ENCODE results near the gene IL19. TPM values are rescaled to one million over a fixed set of nuclear protein-coding genes. Genes with fewer than 3 reads are reported as not detected.

Gene IL19
- total RNA-seq, 1 donor from 2014 or later, result not detected

GRCh38 chr1:206885341-206886060 is 114.9 kb downstream of the IL19 start:
- no peak for DNase-seq
- H3K4me1 Mint-ChIP-seq, result peaks cover 20% of the 10 kb centered on the region
- H3K27ac Mint-ChIP-seq, result no peak overlapping the region
- H3K4me3 Mint-ChIP-seq, result no peak overlapping the region
- peaks cover 9% of the 10 kb centered on the region for H3K27me3 Mint-ChIP-seq
- H3K36me3 Mint-ChIP-seq (ENCODE audit: low read depth), result no peaks in the 10 kb centered on the region
- intact Hi-C loops (cut with micrococcal nuclease), result no loop called here
- H3K9me3 Mint-ChIP-seq, result no peaks in the 10 kb centered on the region

DNA sequence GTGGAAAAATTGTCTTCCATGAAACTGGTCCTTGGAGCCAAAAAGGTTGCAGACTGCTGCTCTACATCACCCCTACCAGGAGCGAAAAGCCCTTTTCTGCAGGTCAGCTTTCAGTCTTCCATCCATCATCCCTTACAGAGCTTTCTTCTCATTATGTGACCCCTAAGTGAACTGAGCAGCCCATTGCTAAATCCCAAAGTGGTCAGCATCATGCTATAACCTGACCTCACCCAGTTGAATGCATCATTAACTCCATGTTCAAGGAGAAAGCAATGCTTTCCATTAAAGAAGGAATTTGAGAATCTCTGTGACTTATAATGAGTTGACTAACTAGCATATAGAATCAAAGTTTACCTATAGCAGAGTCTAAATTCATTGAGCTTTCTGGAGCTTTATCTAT is 116.3 kb downstream of the IL19 start:
- no peak overlapping the region for H3K4me3 Mint-ChIP-seq
- peaks cover 1% of the 10 kb centered on the region for H3K36me3 Mint-ChIP-seq (ENCODE audit: low read depth)
- peaks cover 9% of the 10 kb centered on the region for H3K27me3 Mint-ChIP-seq
- no peak for DNase-seq
- intact Hi-C loops (cut with micrococcal nuclease), result no loop called here
- no peaks in the 10 kb centered on the region for H3K9me3 Mint-ChIP-seq
- H3K27ac Mint-ChIP-seq, result no peak overlapping the region
- peaks cover 32% of the 10 kb centered on the region for H3K4me1 Mint-ChIP-seq

- intact Hi-C loops (cut with micrococcal nuclease), result no loop called here
- H3K27me3 Mint-ChIP-seq, result peaks cover 8% of the 10 kb centered on the region
- H3K4me3 Mint-ChIP-seq, result no peak overlapping the region
- no peak for DNase-seq
- H3K4me1 Mint-ChIP-seq, result peaks cover 33% of the 10 kb centered on the region
- no peak overlapping the region for H3K27ac Mint-ChIP-seq
- no peaks in the 10 kb centered on the region for H3K9me3 Mint-ChIP-seq
- peaks cover 1% of the 10 kb centered on the region for H3K36me3 Mint-ChIP-seq (ENCODE audit: low read depth)
Observed at GRCh38 chr1:206887701-206888100, 117.1 kb downstream of the IL19 start.

DNA sequence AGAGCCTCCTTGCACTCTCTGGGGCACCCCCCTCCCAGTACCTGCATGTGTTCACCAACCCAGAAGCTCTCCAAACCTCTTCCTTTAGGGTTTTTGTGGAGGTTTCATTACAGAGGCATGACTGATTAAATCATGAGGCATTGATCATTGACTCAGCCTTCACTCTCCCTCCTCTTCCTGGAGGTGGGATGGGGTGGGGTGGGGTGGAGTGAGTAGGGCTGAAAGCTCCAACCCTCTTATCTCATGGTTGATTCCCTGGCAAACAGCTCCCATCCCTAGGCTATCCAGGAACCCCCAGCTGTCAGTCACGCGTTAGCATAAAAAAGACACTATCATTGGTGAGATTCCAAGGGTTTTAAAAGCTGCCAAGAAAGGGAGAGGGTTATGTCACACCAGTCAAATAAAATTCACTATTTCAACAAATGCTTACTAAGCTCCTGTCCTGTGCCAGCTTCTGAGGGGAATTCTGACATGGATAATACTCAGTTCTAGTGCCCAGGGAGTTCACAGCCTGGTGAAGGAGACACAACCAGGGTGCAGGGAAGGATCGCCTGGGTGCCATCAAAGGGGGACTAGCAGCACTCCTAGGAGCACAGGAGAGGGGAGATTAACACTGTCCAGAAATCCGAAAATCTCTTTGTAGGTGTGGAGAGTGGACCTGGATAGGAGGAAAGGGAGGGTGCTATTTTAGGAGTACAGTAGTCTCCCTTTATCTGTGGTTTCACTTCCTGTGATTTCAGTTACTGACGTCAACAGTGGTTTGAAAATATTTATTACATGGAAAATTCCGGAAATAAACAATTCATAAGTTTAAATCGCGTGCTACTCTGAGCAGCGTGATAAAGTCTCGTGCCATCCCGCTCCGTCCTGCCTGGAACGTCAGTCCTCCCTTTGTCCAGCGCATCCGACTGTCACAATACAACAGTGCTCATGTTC is 119.8 kb downstream of the IL19 start:
- Mint-ChIP-seq H3K36me3 (ENCODE audit: low read depth) (peaks cover 1% of the 10 kb centered on the region), H3K4me3 (peak overlapping the region; percentile 45), H3K4me1 (peaks cover 46% of the 10 kb centered on the region)

DNA sequence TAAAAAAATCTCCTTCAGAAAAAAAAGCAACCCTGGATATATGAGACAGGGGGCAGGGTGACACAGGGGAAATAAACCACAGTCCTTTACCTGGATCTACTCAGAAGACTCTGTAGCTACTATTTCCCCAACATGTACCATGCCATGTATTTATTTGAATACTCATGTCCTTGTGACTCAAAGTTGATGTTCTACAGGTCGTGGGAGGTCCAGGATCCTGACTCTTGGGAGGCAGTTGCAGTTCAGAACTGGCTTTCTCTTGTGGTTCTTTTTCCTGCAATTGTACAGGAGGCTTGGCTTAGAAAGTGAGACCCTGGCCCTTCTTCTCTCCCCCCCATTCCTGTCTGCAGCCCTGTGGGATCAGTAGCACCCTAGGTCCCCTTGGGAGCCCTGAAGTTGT is 120.8 kb downstream of the IL19 start:
- Mint-ChIP-seq H3K27ac (peak overlapping the region; percentile 42), H3K9me3 (no peaks in the 10 kb centered on the region), H3K4me1 (peaks cover 50% of the 10 kb centered on the region), H3K36me3 (ENCODE audit: low read depth) (peaks cover 1% of the 10 kb centered on the region), H3K27me3 (peaks cover 3% of the 10 kb centered on the region), H3K4me3 (peak overlapping the region; percentile 9)
- no peak for DNase-seq
- intact Hi-C loops (cut with micrococcal nuclease), result loop anchor here (2.0 kb wide), 1 partner anchor 15 kb away; no protein-coding TSS in a partner anchor

More for the DNA sequence above, 119.8 kb downstream of the IL19 start:
- no peak for DNase-seq
- peak overlapping the region; percentile 60 for H3K27ac Mint-ChIP-seq
- intact Hi-C loops (cut with micrococcal nuclease), result loop anchor here (2.0 kb wide), 1 partner anchor 16 kb away; no protein-coding TSS in a partner anchor
- H3K9me3 Mint-ChIP-seq, result no peaks in the 10 kb centered on the region
- peaks cover 3% of the 10 kb centered on the region for H3K27me3 Mint-ChIP-seq

Other genes with a start within 250 kb of the IL19 start
- gene EIF2D, start 158.3 kb upstream of the IL19 start, total RNA-seq, result 86.6 and 89.4 TPM in 2 replicates
- 16.5 and 16.9 TPM in 2 replicates for gene DYRK3, start 135.2 kb upstream of the IL19 start, total RNA-seq
- 95.1 and 97.4 TPM in 2 replicates for gene MAPKAPK2, start 85.9 kb upstream of the IL19 start, total RNA-seq
- gene IL10, start 1.7 kb downstream of the IL19 start, total RNA-seq, result 3.4 TPM in 2 replicates
- gene IL20, start 94.8 kb downstream of the IL19 start, total RNA-seq, result not detected in 2 replicates
- gene IL24, start 126.7 kb downstream of the IL19 start, total RNA-seq, result 5.1 and 5.9 TPM in 2 replicates
- gene FCMR, start 151.2 kb downstream of the IL19 start, total RNA-seq, result 19.6 and 23.2 TPM in 2 replicates
- 0.07 TPM in 1 of 2 replicates, not detected in the other for gene PIGR, start 175.7 kb downstream of the IL19 start, total RNA-seq
- gene FCAMR, start 199.7 kb downstream of the IL19 start, total RNA-seq, result not detected in 2 replicates

All from activated CD4-positive, alpha-beta T cell treated with anti-CD3 and anti-CD28 coated beads, Interleukin-2, amount 10 ng/mL, durations not matched to agents 24 days and 14 days (primary cell).